T-helper 1 cell treated with Interleukin-12 subunit alpha and Interleukin-12 subunit beta and Interleukin-4 antibody, amounts not matched to agents 30 μg/mL and 1 μg/mL, for 36 hours (primary cell): Measurements from ENCODE around the gene DENND1A.

ENCODE experiments used
- H3K27ac Mint-ChIP-seq: one replicate; pipeline ENCODE4 v1.8.0; 2021; ENCODE audit warnings: mild to moderate bottlenecking, mixed read lengths
- H3K27me3 Mint-ChIP-seq: one replicate; pipeline ENCODE4 v1.8.0; 2021; ENCODE audit warnings: low read depth, mixed read lengths
- H3K36me3 Mint-ChIP-seq: one replicate; pipeline ENCODE4 v1.8.0; 2021; ENCODE audit warnings: low read depth, mixed read lengths
- H3K4me1 Mint-ChIP-seq: one replicate; pipeline ENCODE4 v1.8.0; 2021; ENCODE audit warnings: low read depth, mixed read lengths
- H3K4me3 Mint-ChIP-seq: one replicate; pipeline ENCODE4 v1.8.0; 2021; ENCODE audit warnings: mild to moderate bottlenecking, moderate library complexity, mixed read lengths
- H3K9me3 Mint-ChIP-seq: one replicate; pipeline ENCODE4 v1.8.0; 2021; ENCODE audit warnings: mixed read lengths

The DENND1A gene

DNA sequence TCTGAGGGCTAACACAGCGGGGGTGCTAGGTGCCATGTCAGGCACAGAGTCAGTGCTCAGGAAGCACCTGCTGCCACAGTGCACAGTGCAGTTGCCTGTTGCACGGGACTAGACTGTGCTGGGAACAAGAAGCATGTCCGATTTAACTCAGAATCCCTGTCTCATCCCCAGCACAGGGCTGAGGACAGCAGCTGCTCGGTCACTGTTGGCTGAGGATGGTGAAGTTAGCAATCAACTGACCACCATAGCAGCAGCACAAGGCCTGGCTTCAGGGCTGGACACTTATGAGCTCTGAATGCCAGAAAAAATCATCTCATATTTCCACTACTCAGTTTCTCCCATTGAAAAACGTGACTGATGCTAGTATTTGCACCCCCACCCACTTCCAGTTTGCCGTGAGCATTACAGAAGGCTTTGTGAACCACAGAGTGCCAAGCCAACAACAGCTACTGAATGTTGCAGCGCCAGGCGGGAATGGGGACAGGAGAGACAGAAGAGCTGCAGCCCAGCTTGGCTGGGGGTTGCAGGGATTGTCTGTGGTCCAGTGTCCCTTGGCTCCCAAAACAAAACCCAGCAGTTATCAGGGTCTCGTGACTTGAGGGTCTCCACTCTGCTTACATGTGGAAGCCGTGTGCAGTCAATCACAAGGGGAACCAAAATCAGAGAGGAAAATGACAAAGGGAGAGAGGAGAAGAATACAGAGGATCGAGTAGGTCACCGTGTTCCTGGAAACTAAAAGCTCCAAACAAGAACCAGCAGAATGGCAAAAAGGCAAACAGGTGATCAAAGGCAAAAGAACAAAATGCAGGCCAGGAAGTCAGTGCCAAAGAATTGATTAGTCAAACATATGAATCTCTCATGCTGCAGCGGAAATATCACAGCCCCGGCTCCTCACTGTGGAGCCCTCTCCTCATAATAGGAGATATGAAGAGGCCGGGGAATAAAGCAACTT lies 418.3 kb downstream of the DENND1A start:
- Mint-ChIP-seq H3K4me3 (no peak overlapping the region), H3K9me3 (no peaks in the 10 kb centered on the region), H3K4me1 (no peaks in the 10 kb centered on the region), H3K36me3 (no peaks in the 10 kb centered on the region), H3K27ac (no peak overlapping the region), H3K27me3 (no peaks in the 10 kb centered on the region)

GRCh38 chr9:123509646-123510045 lies 420.3 kb downstream of the DENND1A start:
- Mint-ChIP-seq H3K4me3 (no peak overlapping the region), H3K27me3 (no peaks in the 10 kb centered on the region), H3K27ac (no peak overlapping the region), H3K9me3 (no peaks in the 10 kb centered on the region), H3K36me3 (no peaks in the 10 kb centered on the region), H3K4me1 (no peaks in the 10 kb centered on the region)

DNA sequence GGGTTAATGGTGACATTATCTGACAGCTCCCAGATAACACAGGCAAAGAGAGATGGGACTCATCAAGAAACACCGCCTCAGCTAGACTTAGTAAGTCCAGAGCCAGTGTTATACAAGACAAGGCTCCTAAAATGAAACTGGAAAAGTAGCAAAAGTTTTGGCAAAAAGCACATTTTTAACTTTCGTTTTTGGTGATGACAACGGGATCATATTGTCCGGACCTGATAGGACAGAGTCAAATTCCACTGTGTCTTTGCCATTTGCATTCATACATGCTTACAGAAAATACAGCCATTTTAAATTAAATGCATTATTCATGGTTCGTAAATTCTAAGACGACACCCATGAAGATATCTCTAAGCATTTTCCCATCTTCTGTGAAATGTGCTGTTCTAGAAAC lies 421.9 kb downstream of the DENND1A start:
- Mint-ChIP-seq H3K4me1 (no peaks in the 10 kb centered on the region), H3K27ac (no peak overlapping the region), H3K27me3 (no peaks in the 10 kb centered on the region), H3K36me3 (no peaks in the 10 kb centered on the region), H3K9me3 (no peaks in the 10 kb centered on the region), H3K4me3 (no peak overlapping the region)

GRCh38 chr9:123505496-123505895 lies 424.4 kb downstream of the DENND1A start:
- Mint-ChIP-seq H3K36me3 (no peaks in the 10 kb centered on the region), H3K4me3 (no peak overlapping the region), H3K4me1 (no peaks in the 10 kb centered on the region), H3K9me3 (no peaks in the 10 kb centered on the region), H3K27me3 (no peaks in the 10 kb centered on the region), H3K27ac (no peak overlapping the region)

- H3K36me3 Mint-ChIP-seq, result no peaks in the 10 kb centered on the region
- H3K9me3 Mint-ChIP-seq, result no peaks in the 10 kb centered on the region
- H3K27ac Mint-ChIP-seq, result no peak overlapping the region
- H3K4me1 Mint-ChIP-seq, result no peaks in the 10 kb centered on the region
- H3K4me3 Mint-ChIP-seq, result no peak overlapping the region
- no peaks in the 10 kb centered on the region for H3K27me3 Mint-ChIP-seq
Measured at GRCh38 chr9:123500336-123500735, 429.6 kb downstream of the DENND1A start.

DNA sequence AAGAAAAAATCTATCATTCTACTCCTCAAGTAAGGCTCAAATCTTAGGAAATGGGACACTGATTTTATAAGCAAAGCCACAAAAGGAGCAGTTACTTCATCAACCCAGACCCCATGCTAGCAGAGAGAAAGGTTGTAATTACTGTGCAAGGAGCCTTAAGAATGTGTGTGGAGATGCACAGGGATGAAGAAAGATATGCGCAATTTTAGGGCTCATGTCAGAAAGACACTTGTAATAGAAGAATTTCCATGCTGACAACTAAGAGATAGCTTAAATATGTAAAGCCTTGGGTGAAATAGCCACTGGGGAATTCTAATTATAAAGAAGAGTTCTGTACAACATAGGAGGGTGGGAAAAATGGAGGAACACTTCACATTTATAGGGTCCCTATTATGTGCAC lies 432.1 kb downstream of the DENND1A start:
- Mint-ChIP-seq H3K4me1 (no peaks in the 10 kb centered on the region), H3K36me3 (no peaks in the 10 kb centered on the region), H3K4me3 (no peak overlapping the region), H3K9me3 (no peaks in the 10 kb centered on the region), H3K27me3 (no peaks in the 10 kb centered on the region), H3K27ac (no peak overlapping the region)

DNA sequence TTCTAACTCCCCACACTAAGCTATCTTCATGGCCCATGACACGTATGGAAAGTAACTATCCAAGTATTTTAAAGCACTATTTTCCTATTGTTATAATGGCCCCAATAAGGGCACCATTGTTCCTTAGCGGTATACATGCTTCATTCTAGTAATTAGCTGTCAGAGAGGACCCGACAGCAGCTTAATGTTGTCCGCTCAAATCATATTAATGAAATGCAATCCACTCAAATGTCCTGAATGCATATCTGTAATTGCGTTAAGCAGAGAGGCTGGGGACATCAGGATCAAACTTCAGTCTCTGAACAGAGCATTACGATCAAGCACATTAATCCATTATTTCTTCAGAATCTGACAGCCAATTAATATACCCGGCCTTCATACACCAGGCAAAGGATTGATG lies 434.2 kb downstream of the DENND1A start:
- Mint-ChIP-seq H3K4me1 (no peaks in the 10 kb centered on the region), H3K27ac (no peak overlapping the region), H3K36me3 (no peaks in the 10 kb centered on the region), H3K9me3 (no peaks in the 10 kb centered on the region), H3K4me3 (no peak overlapping the region), H3K27me3 (no peaks in the 10 kb centered on the region)

DNA sequence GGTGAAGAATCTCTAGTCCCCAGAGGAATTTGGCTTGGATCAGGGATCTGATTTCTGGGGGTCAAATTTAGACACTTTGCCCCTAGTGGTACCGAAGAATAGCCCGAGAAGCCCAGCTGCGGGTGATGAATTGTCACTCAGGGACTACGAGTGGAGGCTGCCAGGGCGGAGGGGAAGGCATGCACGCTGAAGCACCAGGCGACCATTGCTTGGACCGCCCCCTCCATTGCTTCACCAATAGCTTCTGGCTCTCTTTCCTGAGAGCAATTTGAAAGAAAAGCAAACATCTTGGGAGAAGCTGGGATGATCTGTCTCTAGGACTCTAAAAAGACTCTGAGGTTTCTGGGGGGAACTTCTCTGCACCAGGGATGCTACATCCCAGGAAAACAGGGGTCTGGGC lies 436.3 kb downstream of the DENND1A start:
- Mint-ChIP-seq H3K9me3 (no peaks in the 10 kb centered on the region), H3K27me3 (no peaks in the 10 kb centered on the region), H3K36me3 (no peaks in the 10 kb centered on the region), H3K4me1 (no peaks in the 10 kb centered on the region), H3K27ac (no peak overlapping the region), H3K4me3 (no peak overlapping the region)

GRCh38 chr9:123490688-123491087 lies 439.2 kb downstream of the DENND1A start:
- Mint-ChIP-seq H3K4me3 (no peak overlapping the region), H3K9me3 (no peaks in the 10 kb centered on the region), H3K4me1 (no peaks in the 10 kb centered on the region), H3K36me3 (no peaks in the 10 kb centered on the region), H3K27ac (no peak overlapping the region), H3K27me3 (no peaks in the 10 kb centered on the region)

DNA sequence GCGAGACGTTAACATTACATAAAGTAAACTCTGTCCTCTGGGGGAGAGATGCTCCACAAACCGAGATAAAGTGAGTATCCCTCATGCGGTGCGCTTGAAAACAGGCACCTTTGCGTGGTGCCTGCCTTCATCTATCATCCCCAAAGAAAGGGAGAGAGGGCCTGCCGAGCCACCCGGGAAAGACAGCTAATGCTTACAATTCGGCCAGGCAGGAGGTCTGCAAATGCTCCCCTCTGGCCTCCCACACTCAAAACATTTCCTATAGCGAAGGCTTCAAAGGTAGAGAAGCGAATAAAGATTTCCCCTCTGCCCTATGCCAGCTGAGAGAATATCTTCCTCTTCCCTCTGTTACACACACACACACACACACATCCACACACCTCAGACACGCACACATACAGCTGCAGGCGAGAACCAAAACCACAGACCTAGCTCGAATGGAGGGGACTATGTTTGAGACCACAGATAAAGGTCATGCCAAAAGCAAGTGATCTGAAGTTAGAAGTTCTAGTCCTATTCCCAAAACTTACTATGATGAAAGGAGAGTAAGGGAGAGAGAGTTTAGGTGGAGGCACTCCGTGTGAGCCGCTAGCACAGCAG lies 441.1 kb downstream of the DENND1A start:
- no peaks in the 10 kb centered on the region for H3K27me3 Mint-ChIP-seq
- H3K36me3 Mint-ChIP-seq, result no peaks in the 10 kb centered on the region
- H3K4me3 Mint-ChIP-seq, result no peak overlapping the region
- H3K27ac Mint-ChIP-seq, result no peak overlapping the region
- H3K4me1 Mint-ChIP-seq, result no peaks in the 10 kb centered on the region
- H3K9me3 Mint-ChIP-seq, result no peaks in the 10 kb centered on the region

- Mint-ChIP-seq H3K4me1 (no peaks in the 10 kb centered on the region), H3K4me3 (no peak overlapping the region), H3K27me3 (no peaks in the 10 kb centered on the region), H3K9me3 (no peaks in the 10 kb centered on the region), H3K36me3 (no peaks in the 10 kb centered on the region), H3K27ac (no peak overlapping the region)
Measured at GRCh38 chr9:123487944-123488548, 441.9 kb downstream of the DENND1A start.

- Mint-ChIP-seq H3K36me3 (no peaks in the 10 kb centered on the region), H3K27ac (no peak overlapping the region), H3K27me3 (no peaks in the 10 kb centered on the region), H3K4me1 (no peaks in the 10 kb centered on the region), H3K4me3 (no peak overlapping the region), H3K9me3 (no peaks in the 10 kb centered on the region)
Measured at GRCh38 chr9:123486431-123486830, 443.5 kb downstream of the DENND1A start.

GRCh38 chr9:123485216-123485615 lies 444.7 kb downstream of the DENND1A start:
- Mint-ChIP-seq H3K4me1 (no peaks in the 10 kb centered on the region), H3K9me3 (no peaks in the 10 kb centered on the region), H3K27me3 (no peaks in the 10 kb centered on the region), H3K4me3 (no peak overlapping the region), H3K36me3 (no peaks in the 10 kb centered on the region), H3K27ac (no peak overlapping the region)

DNA sequence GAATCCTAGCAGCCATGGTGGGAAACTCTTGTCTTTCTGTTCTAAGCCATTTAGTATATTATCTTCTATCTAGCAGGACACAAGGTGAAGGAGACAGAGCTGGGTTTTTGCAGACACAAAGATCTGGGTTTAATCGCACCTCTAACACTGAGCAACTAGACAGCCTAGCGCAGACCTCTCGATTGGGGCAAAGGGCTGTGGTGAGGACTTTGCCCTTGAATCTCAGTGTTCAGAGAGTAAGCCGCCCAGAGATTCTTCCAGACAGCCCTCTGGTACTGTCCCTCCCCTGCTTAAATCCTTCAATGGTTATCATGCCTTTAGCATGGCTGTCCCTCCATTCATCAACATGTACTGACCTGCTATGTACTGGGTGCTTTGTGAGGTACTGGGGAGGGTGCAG lies 445.8 kb downstream of the DENND1A start:
- no peaks in the 10 kb centered on the region for H3K27me3 Mint-ChIP-seq
- no peak overlapping the region for H3K4me3 Mint-ChIP-seq
- no peak overlapping the region for H3K27ac Mint-ChIP-seq
- H3K36me3 Mint-ChIP-seq, result no peaks in the 10 kb centered on the region
- no peaks in the 10 kb centered on the region for H3K9me3 Mint-ChIP-seq
- H3K4me1 Mint-ChIP-seq, result no peaks in the 10 kb centered on the region

DNA sequence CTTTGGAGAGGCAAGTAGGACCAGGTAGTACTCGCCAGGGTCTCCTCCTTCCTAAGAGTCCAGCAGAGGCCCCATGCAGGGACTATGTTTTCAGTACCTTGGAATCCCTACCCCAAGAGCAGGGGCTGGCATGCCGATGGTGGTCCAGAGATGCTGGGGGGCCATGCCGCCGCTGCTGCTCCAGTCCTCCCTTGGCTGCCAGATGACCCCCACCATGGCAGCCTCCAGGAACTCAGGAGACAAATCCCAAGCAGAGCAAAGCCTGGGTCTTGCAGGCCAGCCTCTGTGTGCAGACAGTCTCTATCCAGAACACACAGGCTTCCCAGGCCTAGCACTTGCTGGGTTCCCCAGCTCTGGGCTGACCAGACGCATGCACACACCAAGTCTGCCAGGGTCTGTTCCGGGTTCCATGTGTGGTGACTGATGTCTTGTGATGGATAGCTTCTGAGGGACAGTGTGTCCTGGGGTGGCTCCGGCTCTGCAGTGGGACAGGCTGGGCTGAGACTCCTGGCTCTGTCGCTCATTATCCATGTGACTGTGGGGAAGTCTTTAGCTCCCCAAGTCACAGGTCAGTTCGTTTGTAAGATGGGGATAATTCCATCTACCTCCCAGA lies 446.6 kb downstream of the DENND1A start:
- Mint-ChIP-seq H3K27me3 (no peaks in the 10 kb centered on the region), H3K4me1 (no peaks in the 10 kb centered on the region), H3K27ac (no peak overlapping the region), H3K9me3 (no peaks in the 10 kb centered on the region), H3K36me3 (no peaks in the 10 kb centered on the region), H3K4me3 (no peak overlapping the region)
